GM18907 (cell line): Measurements from ENCODE around the gene MXRA8.
"Not testable (repeated sequence)": the region's sequence is repeated elsewhere in the genome, so short reads cannot be mapped to it uniquely, and the experiment has no call there.

Experiments used
- ATAC-seq: cut with Tn5 transposase; IDR thresholded peaks from one replicate; pipeline ENCODE4 v1.9.1; 2021; ENCODE audit warnings: mild to moderate bottlenecking, moderate library complexity; ENCODE audit not compliant: unreplicated experiment

The MXRA8 gene, protein sequence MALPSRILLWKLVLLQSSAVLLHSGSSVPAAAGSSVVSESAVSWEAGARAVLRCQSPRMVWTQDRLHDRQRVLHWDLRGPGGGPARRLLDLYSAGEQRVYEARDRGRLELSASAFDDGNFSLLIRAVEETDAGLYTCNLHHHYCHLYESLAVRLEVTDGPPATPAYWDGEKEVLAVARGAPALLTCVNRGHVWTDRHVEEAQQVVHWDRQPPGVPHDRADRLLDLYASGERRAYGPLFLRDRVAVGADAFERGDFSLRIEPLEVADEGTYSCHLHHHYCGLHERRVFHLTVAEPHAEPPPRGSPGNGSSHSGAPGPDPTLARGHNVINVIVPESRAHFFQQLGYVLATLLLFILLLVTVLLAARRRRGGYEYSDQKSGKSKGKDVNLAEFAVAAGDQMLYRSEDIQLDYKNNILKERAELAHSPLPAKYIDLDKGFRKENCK

DNA sequence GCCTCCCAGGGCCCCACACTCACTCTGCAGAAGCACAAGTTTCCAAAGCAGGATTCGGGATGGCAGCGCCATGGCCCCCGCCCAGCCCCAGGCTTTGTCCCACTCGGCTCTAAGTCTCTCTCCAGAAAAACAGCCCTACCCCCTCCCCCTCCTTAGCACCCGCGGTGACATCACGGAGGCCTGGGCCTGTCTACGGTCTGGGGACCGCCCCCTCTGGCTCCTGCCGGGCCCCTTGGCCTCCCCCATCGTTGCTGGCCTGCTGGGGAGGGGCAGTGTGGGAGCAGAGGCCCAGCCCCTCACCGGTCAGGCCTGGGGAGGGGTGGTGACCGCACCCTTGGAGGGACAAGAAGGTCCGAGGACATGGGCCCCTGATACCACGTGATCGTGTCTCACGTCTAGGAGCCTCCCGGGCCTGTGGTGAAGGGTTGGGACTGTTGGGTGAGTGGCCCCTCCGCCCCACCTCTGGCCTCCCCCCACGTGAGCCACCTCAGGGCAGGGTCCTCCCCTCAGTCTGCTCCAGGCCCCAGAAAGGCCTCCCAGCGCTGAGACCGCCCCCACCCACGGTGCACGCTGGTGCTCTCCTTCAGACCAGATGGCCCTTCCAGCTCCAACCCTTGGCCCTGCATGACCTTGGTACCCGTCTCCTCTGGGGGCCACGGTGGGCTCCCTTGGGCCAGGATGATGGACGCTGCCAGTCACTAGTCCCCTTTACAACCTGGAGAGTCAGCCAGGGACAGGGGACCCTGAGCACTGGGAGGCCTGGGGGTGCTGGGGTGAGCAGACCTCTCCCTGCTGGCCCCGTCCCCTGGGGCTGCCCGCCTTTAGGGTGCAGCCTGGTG, at the start of gene MXRA8:
MXRA8 (minus strand) TSS at position 123 of the 839 bp plus-strand sequence; CDS start at position 72, 51 bp downstream.
- ATAC-seq: no peak

DNA sequence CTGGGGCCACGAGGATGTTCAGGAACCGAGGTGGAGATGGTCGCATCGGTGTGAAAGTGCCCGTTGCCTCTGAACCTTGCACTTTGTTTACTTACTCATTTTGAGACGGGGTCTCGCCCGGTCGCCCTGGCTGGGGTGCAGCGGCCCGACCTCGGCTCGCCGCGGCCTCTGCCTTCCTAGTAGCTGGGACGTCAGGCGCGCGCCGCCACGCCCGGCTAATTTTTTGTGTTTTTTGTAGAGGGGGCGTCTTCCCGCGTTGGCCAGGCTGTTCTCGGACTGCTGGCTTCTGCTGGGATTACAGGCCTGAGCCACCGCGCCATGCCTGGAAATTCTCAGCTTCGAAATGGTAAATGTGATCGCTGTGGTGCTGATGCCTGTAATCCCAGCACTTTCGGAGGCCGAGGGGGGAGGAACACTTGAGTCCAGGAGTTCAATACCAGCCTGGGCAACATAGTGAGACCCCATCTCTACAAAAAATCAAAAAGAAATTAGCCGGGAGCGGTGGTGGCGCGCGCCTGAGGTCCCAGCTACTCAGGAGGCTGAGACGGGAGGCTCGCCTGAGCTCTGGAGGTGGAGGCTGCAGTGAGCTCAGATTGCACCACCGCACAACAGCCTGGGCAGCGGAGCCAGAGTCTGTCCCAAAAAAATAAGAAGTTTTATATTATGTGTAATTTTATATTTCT, 49.4 kb upstream of the MXRA8 start:
- peak; percentile 38 for ATAC-seq

GRCh38 chr1:1406821-1407635, 48.7 kb upstream of the MXRA8 start, which contains the start of gene MRPL20:
Gene MRPL20 (minus strand): TSS chr1:1407293. CDS start chr1:1407217, 76 bp downstream.
- ATAC-seq: peak; percentile 90

GRCh38 chr1:1406101-1406820, 47.9 kb upstream of the MXRA8 start:
- ATAC-seq: no peak

GRCh38 chr1:1403653-1404052, 45.3 kb upstream of the MXRA8 start:
- no peak for ATAC-seq

- ATAC-seq: not testable (repeated sequence)
Observed at GRCh38 chr1:1402901-1403392, 44.6 kb upstream of the MXRA8 start.

DNA sequence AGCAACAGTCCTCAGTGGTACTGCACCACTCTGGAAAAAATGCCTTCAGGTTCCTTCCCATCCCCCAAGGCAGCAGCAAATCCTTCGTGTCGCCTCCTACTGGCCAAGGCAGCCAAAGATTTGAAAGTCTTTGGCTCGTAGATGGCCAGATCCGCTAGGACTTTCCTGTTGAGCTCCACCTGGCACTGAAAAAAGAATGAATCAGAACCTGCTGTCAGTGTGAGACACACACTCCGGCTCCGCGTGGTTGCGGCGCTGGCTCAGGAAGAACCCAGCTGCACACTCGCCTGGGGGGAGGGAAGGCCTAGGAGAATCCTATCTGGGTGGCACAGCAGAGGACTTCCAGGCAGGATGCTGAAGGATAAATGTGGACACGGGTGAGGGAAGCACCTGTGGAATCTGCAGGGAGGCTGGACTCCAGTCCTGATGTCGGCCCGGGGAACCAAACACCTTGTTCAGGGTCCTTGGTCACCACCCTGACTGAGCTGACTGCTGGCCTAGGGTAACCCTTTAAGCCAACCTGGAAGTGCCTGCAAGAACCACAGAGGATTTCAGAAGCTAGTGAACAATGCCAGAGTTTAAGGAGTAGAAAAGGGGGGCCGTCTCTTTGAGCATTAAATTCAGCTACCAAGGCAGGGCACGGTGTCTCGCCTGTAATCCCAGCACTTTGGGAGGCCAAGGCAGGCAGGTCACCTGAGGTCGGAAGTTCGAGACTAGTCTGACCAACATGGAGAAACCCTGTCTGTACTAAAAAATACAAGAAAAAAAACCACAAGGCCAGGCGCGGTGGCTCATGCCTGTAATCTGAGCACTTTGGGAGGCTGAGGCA, 43.9 kb upstream of the MXRA8 start:
- ATAC-seq: no peak

GRCh38 chr1:1401457-1402010, 43.2 kb upstream of the MXRA8 start:
- no peak for ATAC-seq

- ATAC-seq: no peak
Observed at GRCh38 chr1:1400576-1401456, 42.5 kb upstream of the MXRA8 start.

DNA sequence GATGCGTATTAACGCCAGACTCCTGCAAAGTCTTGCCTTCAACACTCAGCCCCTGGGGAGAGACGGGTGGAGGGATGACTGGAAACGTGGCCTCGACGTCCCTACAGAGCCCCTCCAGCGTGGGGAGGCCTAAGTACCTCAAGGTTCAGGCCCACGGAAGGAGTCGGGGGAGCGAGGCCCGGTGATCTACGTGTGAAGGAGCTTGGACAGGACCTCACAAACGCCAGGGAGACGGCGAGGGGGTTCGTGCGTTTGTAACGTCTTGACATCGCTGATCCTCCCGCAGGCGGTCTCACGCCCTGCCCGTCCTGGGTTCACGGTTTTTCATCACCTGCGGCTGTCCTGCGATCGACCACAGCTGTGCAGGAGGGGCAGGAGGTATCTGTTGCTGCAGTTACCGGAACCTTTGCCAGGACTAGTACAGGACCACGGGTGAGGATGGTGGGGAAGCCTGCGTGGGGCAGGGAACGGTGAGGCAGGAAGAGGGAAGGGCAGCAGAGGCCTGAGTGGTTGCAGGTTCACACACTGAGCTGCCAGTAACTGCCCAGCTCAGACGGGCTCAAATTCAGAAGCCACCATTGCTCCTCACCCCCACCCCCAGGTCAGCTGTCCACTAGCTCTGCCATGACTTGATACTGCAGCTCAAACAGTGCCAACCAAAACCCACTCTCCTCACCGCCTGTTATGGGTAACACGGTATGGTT, 41.7 kb upstream of the MXRA8 start:
- peak; percentile 14 for ATAC-seq

DNA sequence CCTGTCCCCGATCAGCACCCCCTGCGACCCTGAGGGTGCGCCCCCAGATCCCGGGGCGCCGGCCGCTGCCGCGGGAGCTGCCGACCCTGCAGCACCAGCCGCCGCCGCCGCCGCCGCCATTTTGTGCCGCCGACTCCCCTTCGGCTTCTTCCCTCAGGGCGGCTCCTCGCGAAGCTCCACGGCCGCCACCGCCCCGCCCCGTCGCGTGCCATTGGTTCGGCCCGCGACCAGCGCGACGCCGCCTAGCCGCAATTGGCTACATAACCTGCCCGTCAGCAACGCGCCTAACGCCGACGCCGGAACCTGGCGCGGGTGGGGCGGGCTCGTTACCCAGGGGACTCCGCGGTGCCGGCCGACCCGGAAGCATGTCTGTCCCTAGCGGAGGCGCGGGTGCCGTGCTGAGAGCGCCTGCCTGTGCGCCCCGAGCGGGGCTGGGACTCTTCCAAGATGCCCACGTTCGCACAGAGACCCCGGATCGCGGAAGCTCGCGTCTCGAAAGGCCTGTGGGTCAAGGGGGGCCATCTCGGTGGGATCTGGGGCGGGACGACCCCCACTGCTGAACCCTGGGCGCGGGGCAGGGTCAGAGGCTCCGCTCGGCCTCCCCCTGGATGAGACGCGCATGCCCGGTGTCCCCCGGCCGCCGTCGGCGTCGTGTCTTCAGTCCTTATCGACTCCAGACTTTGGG, 41.0 kb upstream of the MXRA8 start, which contains the start of gene CCNL2:
CCNL2 (minus strand) TSS at position 149 of the 685 bp plus-strand sequence; CDS start at position 120, 29 bp downstream.
- peak; percentile 92 for ATAC-seq

DNA sequence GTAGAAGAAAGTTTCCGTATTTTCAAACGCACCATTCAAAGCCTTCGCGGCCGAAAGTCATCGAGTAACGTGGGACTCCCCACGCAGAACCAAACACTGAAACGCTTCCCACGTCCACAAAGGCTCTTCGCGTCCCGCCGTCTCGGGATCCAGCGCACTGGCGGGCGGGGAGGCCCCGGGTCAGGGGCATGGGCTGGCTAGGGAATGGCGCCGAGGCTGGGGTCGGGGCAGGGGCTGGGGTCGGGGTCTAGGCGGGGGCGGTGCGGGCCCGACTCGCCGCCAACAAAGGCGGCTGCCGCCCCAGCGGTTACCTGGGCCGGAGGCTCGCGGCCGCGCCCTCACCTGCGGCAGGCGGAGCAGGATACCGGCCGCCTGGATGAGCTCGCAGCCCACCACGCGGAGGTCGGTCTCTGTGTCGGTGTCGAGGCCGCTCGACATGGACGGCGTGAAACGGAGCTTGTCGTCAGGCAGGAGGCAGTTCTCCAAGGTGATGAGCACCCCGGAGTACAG, 40.4 kb upstream of the MXRA8 start:
- ATAC-seq: peak; percentile 3

DNA sequence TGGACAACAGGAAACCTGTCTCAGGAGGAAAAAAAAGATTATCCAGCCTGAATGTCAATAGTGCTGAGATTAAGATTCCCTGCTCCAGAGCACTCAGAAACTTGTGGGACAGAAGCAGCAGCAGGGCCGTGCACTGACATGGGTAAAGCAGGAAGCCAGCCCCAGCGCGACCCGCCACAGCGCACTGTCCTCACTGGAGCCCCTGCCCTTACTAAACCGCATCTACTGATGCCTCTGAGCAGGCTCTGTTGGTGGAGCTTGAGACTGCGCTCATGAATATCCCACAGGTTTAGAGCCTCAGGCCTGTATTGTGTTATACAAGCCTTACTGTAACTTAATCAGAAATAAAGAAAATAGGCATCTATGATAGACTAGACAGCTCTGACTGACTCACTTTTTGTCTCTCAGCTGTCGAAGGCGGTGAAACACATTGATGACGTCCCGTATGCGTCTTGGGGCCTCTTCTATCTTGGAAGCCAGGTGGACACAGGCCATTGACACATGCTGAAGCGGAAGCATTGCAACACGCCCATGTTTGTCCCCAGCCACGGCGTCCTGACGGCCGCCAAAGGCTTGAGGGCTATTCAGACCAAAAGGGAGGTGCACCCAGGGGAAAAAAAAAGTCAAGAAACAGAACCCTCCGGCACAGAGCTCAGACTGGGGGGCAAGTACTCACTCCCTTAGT, 39.6 kb upstream of the MXRA8 start:
- ATAC-seq: no peak

GRCh38 chr1:1395166-1395565, 36.8 kb upstream of the MXRA8 start:
- ATAC-seq: no peak

DNA sequence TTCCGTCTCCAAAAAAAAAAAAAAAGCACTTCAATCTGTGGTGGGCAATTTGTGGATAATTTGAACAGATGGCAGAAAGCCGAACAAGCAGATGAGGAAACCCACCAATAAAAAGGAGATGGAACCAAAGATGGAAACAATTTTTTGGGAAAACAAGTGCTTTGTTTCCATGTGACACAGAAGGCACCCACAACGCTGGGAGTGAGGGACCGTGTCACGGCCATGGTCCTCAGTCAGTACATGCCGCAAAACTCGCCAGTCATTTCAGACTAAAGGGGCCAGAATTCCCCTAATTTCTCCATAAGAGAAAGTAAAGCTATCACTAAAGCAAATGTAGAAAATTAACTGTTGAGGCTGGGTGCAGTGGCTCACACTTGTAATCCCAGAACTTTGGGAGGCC, 35.8 kb upstream of the MXRA8 start:
- no peak for ATAC-seq
